GM12864 (cell line): Measurements from ENCODE around the gene DSCAML1.

Source experiments
- DNase-seq: peaks from one replicate; pipeline ENCODE4 v3.0.0-alpha.2; 2011; ENCODE audit warnings: low read depth
- H3K4me3 ChIP-seq: 2 replicates; pipeline ENCODE4 v1.5.1; 2011; ENCODE audit warnings: mild to moderate bottlenecking, low read depth, low read length, control low read depth
- CTCF ChIP-seq: IDR thresholded peaks from 2 replicates; pipeline ENCODE4 v1.5.1; 2011; ENCODE audit warnings: low read depth, mild to moderate bottlenecking, moderate library complexity, low read length, control low read depth, inconsistent platforms; ENCODE audit errors: missing control alignments

The DSCAML1 gene

GRCh38 chr11:117821431-117821830 is 24.4 kb upstream of the DSCAML1 start:
- no peak for TF ChIP-seq CTCF
- no peak for DNase-seq
- no peak overlapping the region for H3K4me3 ChIP-seq

GRCh38 chr11:117820516-117820915 is 23.5 kb upstream of the DSCAML1 start:
- no peak for DNase-seq
- no peak overlapping the region for H3K4me3 ChIP-seq
- no peak for TF ChIP-seq CTCF

GRCh38 chr11:117820071-117820470 is 23.1 kb upstream of the DSCAML1 start:
- H3K4me3 ChIP-seq, result no peak overlapping the region
- DNase-seq, result no peak
- TF ChIP-seq CTCF, result no peak

- no peak for DNase-seq
- no peak overlapping the region for H3K4me3 ChIP-seq
- TF ChIP-seq CTCF, result peak; percentile 25
Measured at GRCh38 chr11:117819096-117820040, 22.4 kb upstream of the DSCAML1 start.

GRCh38 chr11:117818041-117818873 is 21.2 kb upstream of the DSCAML1 start:
- no peak for TF ChIP-seq CTCF
- no peak overlapping the region for H3K4me3 ChIP-seq
- DNase-seq, result peak; percentile 53

GRCh38 chr11:117817368-117818040 is 20.5 kb upstream of the DSCAML1 start:
- TF ChIP-seq CTCF, result peak; percentile 100
- peak overlapping the region; percentile 25 for H3K4me3 ChIP-seq
- DNase-seq, result peak; percentile 59
